NCI-H2196 treated with DMSO at 0.1 percent for 48 hours (cell line): ENCODE measurements around the gene BBLN.
"Not testable (repeated sequence)": the region's sequence is repeated elsewhere in the genome, so short reads cannot be mapped to it uniquely, and the experiment has no call there.

Experiments
- DNase-seq: peaks from one replicate; lab custom pipeline; 2025; ENCODE audit not compliant: unreplicated experiment; lab: John Stamatoyannopoulos, UW

Gene BBLN, protein sequence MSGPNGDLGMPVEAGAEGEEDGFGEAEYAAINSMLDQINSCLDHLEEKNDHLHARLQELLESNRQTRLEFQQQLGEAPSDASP

DNA sequence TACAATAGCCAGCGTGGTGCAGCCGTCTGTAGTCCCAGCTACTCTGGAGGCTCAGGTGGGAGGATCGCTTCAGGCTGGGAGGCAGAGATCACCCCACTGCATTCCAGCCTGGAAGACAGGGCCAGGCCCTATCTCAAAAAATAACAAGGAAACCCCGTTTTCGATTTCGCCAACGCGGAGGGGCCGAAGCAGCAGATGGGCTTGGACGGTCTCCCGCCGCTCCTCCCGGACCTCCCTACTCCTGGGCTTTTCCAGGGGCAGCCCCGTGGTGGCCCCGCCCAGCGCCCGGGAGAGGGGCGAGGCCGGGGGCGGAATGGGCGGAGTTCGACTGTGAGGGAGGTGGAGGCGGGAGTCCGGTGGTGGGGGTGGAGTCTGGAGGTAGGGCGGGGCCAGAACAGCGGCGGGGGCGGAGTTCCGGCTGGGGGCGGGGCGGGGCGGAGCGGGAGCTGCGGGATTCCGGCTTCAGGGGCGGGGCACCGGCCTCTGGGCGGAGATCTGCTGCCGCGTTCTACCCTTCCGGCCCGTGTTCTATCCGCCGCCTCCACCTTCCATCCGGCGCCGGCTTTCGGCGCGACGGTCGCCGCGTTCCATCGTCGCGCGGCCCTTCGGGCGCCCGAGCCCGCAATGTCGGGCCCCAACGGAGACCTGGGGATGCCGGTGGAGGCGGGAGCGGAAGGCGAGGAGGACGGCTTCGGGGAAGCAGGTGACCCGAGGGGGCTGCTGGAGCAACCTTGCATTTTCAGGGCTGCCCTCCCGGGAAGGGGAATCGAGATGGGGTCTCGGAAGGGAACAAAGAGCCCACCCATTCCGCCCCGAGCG is at the start of gene BBLN:
Gene BBLN, plus strand, starts transcription at position 482 of the 819 bp plus-strand sequence. Its CDS starts 143 bp downstream, at position 625.
- DNase-seq: peak; percentile 85

DNA sequence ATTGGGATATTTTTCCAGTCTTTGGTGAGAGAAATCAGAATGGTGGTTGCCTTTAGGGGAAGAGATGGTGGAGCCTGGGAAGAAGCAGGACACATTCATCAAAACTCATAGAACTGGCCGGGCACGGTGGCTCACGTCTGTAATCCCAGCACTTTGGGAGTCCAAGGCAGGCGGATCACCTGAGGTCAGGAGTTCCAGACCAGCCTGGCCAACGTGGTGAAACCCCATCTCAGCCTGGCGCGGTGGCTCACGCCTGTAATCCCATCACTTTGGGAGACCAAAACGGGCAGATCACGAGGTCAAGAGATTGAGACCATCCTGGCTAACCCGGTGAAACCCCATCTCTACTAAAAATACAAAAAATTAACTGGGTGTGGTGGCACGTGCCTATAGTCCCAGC is 48.3 kb upstream of the BBLN start:
- not testable (repeated sequence) for DNase-seq

DNA sequence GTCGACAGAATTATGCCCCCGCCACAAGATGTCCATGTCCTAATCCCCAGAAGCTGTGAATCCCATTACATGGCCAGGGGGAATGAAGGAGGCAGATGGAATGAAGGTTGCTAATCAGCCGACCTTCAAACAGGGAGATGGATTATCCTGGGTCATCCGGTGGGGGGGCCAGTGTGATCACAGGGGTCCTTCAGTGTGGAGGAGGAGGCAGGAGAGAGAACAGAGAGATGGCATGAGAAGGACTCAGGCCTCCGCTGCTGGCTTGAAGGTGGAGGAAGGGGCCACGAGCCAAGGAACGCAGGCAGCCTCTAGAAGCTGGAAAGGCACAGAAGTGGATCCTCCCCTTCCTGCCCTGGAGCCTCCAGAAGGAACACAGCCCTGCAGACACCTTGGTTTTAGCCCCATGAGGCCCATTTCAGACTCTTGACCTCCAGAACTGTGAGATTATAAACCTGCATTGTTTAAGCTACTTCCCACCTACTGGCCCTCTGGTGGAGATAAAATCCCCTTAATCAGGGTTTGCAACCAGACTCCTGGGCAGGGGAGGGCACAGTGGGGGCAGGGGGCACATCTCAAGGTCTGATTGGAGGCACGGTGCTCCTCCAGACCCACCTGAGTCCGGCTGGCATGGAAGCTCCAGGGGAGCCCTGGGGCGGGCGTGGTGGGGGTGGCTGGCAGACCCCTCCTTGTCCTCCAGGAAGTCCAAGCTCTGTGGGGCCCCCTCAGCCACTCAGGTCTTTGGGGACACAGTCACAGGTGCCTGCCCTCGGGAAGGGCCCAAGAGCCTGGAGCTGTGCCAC is 46.3 kb upstream of the BBLN start:
- no peak for DNase-seq

DNA sequence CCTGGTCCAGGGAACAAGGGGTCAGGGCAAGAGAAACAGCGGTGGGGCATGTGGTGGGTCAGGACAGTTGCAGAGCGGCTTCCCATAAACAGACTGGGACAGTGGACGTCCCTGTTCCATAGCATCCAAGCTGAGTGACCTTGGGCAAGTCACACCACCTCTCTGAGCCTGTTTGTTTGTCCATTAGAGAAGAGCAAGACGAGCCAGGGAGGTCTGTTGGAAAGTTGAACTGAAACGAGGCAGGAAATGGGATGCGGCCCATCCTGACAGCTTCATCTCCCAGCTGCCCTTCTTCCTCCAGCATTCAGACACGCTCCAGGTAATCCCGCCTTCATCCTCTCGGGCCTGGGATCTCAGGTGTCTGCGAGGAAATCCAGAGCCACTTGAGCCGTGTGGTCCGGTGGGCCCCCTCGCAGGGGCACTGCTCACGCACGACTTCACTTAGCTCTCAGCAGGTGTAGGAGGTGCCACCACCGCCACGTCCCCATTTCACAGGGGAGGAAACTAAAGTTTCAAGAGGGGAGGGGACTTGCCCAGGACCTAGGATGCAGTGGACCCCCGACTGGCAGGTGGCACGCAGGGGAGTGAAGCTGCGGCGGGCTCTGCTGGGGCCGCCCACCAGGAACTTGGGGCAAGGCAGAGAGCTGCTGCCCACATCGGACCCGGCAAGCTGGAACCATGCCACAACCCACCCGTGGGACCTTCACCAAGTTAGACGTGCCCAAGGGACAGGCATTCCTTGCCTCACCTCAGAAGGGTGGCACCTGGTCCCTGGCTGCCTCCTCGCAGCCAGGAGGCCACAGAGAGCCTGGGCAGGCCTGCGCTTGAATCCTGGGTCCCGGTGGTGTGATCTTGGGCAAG is 45.5 kb upstream of the BBLN start:
- DNase-seq: no peak

DNA sequence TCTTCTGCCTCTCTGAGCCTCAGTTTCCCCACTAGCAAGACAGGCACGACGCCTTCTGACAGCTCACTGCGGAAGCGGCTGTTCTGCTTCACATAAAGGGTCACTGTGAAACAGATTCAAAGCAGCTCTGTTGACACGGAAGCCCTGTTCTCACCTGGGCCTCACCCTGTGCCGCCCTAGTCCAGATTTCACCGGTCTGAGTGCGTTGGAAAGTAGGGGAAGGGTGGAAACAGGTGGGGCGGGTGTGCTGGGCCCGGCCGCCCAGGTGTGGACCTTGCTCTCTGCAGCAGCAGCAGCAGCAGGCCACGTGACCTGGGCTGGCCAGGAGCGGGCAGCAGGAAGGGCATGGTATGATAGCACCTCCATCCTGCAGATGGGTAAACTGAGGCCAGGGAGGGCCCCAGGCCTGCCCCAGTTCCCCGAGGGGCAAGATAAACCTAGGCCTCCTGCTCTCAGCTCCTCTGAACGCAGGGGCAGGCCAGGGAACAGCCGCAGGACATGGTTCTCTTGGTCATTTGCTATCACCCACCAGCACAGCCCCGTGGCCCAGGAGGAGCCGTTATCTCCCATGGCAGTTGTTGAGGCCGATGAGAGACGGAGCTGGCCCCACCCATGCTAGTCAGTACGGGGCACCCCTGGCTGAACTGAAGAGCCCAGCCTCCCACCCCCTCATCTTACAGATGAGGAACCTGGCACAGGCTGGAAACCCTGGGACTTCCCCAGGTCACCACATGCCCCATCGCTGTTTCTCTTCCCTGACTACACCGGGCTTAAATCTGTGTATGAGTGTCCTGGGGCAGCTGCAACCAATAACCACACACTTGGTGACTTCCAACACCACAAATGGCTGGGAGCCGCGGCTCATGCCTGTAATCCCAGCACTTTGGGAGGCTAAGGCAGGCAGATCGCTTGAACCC is 44.6 kb upstream of the BBLN start:
- no peak for DNase-seq

DNA sequence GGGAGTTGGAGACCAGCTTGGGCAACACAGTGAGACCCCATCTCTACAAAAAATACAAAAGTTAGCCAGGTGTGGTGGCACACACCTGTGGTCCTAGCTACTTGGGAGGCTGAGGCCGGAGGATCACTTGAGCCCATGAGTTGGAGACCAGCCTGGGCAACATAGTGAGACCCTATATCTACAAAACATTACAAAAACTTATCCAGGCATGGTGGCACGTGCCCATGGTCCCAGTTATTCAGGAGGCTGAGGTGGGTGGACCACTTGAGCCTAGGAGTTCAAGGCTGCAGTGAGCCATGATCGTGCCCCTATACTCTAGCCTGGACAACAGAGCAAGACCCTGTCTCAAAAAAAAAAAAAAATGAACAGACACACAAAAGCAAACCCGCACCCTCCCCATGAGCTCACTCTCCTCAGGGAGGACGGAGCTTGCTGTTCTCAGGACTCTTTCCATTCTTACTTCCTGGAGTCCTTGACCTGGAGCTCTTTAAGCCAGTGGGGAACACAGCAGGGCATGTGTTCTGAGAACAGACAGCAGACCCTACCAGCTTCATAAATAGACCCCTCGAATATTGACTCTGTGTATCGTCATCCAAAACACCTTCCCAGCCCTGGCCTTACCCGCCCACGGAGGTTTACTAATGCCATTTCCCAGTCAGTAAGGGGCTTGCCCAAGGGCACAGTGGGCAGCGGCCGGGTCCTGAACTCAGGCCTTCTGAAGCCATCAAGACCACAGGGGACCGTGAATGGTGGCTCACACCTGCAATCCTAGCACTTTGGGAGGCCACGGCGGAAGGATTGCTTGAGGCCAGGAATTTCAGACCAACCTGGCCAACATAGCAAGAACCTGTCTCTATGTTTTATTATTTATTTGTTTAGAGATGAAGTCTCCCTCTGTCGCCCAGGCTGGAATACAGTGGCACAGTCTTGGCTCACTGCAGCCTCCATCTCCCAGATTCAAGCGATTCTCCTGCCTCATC is 43.7 kb upstream of the BBLN start:
- no peak for DNase-seq

DNA sequence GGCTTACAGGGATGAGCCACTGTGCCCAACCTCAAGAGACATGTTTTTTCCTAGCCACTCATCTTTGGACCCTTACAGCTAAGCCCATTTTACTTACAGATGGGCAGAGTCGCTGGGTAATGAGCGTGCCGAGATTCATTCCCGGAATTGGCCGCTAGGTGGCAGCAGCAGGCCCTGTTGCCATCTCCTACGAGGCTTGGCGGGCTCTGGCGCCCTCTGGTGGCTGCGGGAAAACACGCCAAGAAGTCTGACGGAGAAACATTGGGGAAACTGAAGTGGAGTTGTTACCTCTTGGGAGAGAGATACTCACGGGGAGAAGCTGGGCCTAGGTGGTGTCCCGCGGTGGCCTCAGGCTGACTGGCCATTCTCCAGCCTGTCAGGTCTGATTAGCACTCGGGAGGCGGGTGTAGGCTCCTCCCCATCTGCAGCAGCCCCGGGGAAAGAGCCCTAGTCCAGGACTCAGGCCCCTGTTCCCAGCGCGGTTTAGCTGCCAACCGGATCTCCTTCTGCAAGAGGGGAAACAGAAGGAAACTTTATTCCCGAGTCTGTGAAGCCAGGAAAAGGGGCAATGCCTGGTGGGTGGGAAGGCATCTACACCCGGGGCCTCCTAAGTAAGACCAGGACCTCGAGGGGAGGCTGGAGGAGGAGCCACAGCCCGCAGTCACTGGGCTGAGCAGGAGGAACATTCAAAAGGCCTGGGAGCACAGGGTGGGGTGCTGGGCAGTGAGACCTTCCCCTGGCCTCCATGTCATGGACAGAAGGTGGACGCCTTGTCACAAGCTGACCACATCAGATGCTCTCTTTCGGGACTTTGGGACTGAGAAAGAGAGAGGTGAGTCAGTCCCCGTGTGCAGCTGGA is 42.2 kb upstream of the BBLN start:
- DNase-seq: peak; percentile 58

DNA sequence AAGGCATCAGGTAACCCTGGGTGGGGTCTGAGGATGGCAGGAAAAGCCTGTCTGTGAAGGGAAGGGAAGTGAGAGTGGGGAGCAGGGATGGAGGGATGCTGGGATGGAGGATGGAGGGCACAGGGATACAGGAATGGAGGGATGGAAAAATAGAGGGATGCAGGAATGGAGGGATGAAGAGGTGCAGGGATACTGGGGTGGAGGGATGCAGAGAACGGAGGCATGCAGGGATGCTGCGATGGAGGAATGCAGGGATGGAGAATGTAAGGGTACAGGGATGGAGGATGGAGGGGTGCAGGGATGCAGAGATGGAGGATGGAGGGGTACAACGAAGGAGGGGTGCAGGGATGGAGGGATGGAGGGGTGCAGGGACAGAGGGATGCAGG is 41.6 kb upstream of the BBLN start:
- DNase-seq: no peak

DNA sequence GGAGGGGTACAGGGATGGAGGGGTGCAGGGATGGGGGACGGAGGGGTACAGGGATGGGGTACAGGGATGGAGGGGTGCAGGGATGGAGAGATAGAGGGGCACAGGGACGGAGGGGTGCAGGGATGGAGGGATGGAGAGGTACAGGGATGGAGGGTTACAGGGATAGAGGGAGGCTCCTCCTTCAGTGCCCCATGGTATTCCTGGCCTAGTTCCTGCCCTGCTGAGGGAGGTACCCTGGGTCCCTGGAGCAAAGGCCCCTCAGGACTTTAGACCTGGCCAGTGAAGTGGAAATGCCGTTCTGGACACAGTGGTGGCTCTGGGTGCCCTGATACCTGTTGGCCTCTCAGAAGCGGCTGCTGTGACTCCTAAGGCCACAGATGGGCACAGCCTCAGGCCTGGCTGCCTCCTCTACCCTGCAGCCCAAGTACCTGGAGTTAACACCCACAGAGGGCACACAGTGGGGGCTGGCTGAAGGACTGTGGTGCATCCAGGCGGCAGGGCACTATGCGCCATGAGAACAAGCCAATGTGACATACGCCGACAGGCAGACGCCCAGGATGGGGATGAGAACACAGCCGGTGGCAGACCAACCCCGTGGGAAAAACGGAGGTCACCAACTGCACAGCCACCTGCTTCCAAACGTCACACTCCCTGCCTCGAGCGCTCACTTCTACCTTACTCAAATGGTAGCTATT is 40.9 kb upstream of the BBLN start:
- DNase-seq: no peak

DNA sequence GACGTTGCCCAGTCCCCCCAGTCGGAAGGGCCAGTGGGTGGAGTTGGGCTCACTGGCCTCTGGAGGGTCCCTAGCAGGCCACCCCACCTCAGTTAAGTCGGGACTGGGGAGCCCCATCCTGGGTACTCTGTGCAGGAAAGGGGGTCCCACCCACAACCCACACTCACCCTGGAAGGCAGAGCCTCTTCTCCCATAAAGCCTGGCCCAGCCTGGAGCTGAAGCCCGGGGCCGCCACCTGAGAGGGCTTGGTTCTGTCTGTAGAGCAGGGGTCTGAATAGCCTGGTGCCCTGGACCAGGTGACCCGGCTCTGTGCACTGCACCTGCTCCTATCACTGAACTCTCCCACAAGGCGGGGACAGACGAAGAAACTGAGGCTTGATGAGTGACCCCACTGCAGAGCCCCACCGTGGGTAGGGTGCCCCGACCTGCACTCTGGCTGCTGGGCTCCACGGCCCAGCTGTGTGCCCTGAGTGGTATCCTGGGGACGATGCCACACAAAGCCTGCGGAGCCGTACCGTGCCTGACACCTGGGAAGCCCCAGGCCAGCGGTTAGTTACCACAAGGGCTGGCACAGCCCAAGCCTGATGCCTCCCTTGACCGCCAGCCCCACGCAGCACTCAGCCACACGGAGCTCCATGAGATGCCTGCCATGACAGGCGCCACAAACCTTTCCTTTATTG is 39.9 kb upstream of the BBLN start:
- DNase-seq: no peak

DNA sequence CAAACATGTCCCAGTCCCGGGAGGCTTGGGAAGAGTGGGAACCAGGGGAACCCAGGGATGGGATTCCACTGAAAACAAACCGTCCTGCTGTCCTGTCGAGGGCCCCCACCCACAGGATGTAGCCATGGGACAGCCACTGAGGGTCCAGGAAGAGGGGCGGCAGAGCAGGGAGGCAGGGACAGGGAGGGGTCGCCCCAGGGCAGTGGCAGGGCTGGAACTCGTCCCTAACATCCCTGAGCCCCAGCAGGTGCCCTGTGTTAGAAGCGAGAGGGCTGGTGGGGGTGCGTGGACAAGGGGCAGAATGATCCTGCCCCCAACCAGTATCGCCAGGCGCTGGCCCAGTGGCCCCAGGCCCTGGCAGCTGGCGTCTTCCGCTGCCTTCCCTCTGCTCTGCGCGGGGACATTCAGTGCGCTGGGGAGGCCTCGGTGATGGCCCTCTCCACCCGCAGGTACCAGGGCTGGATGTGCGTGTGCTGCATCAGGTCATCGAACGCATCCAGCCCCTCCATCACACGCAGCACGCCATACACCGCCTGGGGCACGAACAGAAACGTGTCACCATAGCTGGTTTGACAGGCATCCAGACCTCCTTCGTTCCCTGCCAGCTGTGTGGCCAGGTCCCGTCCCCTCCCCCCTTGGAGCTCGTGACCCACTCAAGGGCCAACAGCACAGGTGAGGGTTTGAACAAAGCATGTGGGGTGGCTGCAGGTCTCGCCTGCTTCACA is 39.2 kb upstream of the BBLN start:
- no peak for DNase-seq

DNA sequence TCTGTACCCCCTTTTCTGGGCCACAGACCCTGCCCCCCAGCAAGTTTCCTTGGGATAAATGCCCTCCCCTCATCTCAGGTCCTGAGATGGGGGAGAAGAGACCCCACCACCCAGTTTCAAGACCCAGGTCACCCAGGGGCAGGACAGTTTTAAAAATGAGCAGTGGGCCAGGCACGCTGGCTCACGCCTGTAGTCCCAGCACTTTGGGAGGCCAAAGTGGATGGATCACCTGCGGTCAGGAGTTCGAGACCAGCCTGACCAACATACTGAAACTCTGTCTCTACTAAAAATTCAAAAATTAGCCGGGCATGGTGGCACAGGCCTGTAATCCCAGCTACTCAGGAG is 38.6 kb upstream of the BBLN start:
- DNase-seq: no peak

DNA sequence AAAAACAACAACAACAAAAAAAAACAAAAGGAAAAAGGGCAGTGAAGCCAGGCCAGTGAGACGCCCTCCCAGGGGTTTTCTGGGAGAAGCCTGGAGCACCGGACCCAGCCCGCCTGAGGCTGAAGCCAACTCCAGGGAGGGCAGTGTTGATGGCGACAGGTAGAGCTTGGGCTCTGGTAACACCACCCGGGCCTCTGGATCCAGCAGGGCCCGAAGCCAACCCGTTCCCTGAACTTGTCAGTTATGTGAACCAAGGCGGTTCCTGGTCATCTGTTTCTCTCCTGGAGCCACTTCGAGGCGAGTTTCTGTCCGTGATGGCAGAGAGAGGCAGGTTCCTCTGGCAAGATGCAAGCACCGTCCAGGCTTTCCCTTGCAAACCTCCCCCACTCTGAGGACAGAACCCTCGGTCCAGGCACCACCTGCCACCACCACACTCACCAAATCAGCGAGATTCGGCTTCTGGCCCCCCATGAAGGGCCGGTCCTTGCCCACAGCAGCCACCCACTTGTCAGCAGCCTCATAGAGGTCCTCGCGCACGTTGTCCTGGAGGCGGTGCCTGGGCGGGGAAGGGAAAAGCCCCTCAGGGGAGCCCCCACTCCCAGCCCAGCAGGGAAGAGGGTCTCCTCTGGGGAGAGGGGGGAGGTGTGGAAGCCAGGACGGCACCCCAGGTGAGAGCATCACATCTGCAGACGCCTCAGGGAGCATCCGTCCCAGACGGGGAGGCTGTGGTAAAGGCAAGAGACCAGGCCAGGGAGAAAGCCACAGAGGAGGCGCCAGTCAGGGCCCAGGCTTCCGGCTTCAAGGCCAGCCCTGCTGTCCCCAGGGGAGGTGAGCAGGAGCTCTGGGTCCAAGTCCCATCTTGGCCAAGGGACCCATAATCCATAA is 37.9 kb upstream of the BBLN start:
- DNase-seq: no peak

DNA sequence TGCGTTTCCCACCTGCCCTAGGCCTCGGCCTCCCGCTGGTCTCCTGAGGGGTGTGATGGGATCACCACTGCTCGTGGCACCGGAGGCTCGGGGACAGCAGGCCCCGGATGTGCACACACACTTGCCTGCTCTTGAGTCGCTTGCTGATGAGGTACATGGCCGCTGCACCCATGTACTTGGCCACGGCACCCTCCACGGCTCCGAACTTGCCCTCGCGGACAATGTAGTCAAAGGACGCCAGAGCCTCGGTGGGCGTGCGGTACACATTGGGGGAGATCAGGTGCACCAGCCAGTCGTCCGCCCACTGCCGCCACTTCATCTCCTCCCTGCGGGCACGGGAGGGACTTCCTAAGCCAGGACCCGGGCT is 37.3 kb upstream of the BBLN start:
- no peak for DNase-seq

DNA sequence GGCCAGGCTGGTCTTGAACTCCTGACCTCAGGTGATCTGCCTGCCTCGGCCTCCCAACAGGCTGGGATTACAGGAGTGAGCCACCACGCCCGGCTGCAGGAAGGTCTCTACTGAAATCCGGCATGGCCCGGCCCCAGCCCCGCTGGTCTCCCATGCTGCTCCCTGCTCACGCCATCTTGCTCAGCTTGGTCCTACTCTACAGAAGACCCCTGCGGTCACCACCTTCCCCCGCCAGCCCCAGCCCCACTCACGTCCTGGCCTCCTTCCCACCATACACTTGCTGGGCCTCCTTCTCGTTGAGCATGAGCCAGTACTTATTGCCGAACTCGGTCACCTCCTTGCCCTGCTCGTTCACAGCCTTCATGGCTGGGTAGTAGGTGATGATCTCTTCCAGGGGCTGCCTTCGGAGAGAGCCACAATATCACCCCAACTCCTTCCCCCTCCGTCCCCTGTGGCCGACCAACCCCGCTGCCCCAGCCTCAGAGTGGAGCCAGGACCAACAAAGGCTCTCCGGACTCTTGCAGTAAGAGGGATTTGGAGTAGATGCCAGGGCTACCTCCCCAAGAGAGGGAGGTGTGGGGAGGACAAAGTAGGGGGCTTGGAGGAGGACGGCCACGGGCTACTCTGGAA is 36.5 kb upstream of the BBLN start:
- DNase-seq: no peak
